Measurements from ENCODE around the gene MB21D2.

Gene MB21D2

DNA sequence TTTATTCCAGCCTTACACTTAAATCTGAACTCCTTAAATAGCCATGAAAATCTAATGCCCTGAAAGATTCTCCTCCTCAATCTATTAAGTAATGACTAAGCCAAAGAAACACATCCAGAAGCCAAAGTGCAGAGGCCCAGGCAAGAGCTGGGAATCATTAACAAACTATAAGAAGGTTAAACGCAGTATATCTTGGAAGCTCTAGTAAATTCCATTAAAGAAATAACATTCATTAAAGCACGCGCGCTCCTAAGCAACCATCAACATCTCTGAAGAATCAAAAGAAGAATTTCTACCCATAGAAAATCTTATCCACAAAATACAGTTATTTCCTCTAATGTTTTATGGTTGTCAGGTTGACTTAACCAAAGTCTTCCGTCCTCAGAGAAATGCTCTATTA lies 29.5 kb downstream of the MB21D2 start:
- peak; percentile 55 for DNase-seq

DNA sequence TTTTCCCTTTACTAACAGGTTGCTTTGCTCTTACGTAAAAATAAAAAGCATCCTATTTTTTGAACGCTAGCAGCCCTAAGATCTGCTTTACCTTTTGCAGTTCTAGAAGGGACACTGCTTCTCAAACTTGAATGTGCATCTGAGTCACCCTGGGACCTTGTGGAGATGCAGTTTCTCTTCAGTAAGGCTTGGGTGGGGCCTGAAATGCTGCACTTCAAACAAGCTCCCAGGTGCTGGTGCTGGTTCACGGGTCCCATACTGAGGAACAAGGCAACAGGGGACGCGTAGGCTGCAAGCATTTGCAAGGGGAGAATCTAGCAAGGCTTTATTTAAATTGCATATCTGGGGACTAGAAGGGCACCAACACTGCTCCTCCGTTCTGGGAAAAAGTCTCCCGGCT lies 30.0 kb downstream of the MB21D2 start:
- no peak for DNase-seq

DNA sequence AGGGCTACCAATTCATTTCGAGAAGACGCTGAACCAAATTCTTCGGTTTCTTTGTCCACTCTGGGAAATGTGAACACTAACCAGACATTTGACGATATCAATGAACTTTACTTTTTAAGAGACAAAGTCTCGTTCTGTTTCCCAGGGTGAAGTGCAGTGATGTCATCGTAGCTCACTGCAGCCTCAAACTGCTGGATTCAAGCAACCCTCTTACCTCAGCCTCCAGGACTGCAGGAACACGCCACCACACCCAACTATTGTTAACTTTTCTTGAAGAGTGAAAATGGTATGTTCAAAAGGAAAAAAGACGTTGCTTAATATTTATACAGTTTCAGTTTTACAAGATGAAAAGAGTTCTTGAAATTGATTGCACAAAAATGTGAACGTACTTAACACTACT lies 30.6 kb downstream of the MB21D2 start:
- no peak for DNase-seq

DNA sequence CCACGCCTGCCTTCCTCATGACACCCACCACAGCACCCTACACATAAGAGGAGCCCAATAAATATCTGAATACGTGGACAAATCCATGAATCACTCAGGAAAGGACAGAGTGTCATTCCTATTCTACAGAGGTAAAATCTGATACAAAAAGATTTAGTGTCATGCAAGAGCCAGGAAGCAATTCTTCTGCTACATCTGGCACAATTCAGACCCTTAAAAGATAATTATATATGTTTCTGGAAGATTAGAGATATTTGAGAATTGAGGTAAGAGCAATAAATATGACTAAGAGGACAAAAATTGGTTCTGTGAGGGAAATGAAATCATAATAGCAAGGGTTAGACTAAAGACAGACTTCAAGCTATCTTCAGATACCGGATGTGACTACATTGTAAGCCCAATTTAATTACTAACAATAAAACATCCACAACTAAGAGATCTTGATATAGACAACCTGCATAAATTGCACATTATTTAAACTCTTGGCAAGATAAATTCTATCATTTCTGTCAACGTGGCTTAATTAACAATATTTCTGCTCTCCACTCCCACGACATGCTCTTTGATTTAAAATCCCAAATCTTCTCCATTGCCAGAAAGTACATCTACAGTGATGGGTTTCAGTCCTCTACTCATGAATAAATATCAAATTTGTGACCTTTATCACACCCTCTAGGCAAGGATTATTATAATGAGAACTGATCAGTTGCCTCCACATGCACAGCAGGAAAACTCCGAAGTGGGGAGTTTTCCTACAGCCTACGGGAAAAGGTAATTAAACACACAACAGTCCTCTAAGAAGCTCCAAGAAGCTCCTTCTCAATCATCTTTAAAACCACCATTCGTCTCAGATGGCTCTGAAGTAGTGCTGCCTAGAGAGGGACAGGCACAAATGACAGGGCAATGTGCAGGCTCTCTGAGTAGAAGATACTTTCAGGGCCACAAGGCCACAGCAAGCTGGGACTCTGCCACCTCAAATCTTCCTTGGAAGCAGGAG lies 32.6 kb downstream of the MB21D2 start:
- DNase-seq = peak; percentile 83

DNA sequence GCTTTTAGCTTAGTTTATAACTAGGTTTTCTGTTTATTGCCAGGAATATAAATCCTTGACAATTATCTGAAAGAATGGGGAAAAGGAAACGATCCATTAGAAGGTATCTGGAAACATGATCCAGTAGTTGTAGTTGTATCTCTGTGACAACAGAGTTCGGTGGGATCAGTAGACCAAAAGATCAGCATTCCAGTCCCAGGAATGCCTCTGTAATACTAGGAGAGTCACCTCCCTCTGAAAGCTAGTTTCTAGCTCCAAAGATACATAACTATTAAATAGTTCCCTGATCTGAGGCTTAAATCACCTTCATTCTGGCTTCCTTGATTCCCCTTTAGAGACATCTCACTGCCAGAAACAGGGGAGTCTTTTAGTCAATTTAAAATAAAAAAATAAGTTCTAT lies 34.1 kb downstream of the MB21D2 start:
- no peak for DNase-seq

DNA sequence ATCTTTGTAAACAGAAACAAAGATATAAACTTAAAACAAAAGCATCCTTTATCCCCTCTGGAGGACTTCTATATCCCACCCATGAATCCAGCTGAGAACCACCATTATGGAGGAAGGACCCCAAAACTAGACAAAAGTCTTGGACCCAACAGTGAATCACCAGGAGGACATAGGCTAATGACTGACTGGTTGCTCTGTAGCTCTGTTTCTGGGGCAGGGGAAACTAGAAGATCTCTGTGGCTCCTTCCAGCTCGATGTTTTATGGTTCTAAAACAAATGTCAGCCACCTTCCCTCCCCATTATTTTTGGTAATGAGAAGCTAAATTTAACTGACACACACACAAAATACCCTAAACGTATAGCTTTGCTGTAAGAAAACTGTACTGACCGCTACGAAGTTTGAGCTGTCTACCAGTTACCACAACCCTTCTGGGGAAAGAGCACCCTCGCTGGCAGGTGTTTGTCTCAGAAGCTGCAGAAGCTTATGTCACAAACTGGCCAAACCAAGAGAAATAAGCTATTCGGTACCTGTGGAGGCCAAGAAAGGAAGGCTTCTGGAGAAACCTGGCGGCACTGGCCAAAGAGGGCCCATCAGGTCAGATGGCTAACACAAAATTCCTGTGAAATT lies 36.4 kb downstream of the MB21D2 start:
- DNase-seq = no peak

DNA sequence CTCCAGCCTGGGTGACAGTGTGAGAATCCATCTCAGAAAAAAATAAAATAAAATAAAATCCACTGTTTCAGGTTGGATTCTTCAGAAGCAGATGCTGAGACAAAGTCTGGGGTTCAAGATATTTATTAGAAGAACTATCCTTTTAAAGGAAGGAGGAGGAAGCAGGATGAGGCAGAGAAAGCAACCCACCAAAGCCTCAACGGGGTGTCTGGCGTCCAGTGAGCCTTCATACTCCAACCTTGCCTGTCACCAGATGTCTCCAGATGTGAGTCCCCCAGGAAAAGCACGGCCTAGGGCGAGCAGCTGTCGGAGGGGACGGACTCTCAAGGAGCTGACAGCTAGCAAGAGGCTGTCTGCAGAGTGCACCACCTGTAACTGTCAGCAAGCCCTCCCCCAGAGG lies 37.3 kb downstream of the MB21D2 start:
- DNase-seq = no peak

DNA sequence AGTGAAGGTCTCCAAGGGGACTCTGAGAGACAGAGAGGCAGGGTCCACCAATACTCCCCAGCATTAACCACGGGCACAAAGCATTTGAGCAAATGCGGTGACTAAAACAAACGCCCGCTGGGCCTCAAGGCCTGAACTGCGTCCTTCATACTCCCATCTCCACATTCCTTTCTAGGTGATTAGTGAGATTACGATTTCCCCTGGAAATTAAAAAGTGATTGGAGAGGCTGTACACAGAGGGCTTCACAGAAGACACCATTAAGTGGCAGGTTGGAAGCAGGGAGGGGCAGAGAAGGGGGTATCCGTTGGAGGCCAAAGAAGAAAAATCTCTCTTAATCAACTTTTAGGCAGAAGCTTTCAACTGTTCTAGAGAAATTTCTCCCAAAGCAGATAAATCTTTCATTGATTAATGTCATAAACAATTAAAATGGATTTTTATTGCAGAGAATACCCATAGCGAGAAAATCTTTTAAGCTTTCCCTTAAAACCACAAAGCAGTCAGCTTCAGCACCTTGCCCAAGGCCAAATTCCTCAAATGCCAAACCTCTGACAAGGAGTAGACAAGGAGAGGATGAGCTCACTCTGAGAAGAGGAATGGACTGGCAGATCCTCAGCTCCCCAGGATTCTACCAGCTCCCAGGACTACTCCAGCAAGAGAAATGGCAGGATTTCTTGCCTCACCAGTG lies 38.2 kb downstream of the MB21D2 start:
- DNase-seq = peak; percentile 99

DNA sequence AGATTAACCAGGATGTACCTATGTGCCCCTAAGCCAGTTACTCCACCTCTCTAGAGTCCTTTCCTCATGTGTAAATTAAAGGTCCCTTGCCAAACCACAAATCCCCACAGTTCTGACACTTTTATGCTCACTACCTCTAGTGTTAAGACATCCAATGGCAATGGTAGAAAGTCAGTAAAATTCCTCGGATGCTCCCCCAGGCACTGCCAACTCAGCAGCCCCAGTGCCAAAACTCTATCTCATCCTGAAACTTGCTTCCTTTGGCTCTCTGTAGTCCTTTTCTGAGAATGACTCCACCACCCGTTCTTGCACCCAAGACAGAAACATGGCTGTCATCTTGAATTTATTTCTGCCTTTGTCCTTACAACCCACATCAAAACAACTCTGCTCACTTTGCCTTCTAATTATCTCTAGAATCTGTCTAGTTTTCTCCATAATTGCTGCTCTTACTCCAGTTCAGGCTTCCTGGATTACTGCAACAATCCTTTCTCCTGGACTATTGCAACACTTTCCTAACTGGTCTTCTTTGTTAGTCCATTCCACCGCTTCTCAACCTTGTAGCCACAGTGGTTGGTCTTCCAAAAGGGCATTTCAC lies 41.6 kb downstream of the MB21D2 start:
- no peak for DNase-seq

DNA sequence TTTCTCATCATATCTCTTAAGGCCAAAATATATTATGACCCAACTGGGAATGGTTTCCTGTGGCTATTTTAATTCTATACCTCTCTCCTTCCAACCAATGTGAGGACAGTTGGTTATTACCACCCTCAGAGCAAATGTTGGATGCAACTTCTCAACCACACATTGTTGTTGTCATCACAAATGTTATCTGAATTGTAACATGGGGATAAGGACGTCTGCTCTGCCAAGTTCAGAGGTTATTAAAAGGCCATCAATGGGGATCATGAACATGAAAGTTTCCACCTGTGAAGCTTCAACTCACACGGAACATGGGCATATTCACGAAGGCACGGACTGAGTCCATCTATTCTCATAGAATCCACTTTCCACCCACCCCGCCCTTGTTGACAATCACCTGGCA lies 46.8 kb downstream of the MB21D2 start:
- no peak for DNase-seq

DNA sequence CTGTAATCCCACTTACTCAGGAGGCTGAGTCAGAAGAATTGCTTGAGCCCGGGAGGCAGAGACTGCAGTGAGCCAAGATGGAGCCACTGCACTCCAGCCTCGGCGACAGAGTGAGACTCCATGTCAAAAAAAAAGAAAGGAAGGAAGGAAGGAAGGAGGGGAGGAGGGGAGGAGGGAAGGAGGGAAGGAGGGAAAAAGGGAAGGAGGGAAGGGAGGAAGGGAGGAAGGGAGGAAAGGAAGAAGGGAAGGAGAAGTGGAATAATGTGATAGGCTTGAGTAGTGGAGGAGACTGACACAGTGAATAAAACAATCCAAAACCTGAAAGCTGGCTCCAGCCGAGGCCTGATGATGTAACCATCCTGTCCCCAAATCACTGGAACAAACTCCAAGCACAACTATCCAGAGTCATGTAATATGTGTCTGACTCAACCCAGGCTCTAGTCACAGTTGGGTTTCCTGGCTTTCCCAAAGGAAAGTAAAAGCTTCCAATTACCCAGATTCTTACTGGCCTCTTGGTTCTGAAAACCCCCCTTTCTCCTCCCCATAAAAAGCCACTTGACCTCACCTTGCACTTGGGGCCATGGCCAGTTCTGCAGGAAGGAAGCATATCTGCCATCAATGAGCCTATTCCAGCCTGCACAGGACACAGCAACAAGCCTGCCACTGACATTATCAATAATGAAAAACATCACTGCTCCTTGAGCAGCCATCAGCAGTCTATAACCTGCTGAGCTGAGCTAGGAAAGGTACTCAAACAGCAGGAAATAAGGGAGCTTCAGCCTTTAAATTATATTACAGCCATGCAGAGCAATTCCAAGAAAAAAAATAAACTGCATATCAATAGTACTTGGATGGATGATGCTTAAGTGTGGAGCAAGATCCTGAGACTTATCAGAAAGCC lies 48.3 kb downstream of the MB21D2 start:
- peak; percentile 62 for DNase-seq

DNA sequence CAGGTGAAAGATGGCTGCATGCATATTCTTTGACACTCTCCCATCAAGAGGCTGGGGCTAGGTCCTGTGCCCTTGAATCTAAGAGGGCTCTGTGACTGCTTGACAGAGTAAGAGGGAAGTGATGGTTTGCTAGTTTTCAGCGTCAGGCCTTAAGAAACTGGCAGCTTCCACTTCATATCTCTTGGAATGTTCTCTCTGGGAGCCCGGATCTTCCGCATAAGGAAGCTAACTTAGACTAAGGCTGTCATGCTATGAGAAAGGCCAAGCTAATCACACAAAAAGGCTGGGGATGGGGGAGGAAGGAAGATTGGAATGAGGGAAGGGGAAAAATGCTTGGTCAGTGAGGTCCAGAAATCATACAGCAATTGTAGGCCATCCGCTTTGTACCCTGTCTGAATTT lies 50.0 kb downstream of the MB21D2 start:
- DNase-seq = peak; percentile 55

DNA sequence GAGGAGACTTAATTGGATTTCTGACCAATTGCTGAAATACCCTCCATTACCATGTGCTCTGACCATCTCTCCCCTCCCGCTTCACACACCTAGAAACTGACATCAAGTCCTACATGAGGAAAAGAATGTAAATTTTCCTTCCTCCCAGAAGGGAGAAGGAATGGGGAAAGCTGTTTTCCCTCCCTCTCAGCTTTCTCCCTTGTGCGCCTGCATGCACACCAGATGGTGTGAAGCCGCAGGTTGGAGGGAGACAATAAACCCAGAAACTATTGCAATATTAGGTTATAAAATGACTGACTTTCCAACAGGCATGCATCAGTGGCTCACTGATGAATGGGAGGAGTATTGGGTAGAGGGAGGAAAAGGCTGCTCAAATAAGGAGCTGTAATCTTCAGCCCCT lies 50.9 kb downstream of the MB21D2 start:
- no peak for DNase-seq

DNA sequence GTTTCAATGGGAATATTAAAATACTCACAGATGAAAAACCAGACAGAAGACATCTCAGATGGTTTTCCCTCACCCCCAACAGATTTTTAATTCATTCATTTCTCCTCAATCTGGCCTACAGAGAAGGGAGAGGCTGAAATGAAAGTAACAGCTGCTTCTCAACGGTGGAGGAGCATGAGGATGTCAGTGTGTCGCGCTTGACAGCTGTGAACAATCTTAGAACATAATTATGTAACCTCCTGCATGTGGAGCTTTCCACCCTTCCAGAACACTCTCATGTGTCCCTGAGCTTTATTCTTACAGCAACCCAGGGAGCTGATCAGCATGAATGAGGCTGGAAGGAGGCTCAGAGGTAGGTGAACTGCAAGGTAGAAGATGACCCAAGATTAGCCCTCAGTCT lies 52.7 kb downstream of the MB21D2 start:
- DNase-seq = no peak

DNA sequence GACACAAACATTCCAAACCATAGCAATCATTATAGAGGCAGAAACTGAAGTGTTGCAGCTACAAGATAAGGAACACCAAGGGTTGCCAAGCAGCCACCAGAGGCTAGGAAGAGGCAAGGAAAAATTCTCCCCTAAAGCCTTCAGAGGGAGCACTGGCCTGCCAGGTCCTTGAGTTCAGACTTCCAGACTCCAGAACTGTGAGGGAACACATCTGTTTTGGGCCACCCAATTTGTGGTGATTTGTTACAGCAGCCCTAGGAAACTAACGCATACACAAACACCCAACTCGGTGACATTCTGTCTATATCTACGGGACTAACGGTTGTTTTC lies 54.6 kb downstream of the MB21D2 start:
- DNase-seq = no peak

DNA sequence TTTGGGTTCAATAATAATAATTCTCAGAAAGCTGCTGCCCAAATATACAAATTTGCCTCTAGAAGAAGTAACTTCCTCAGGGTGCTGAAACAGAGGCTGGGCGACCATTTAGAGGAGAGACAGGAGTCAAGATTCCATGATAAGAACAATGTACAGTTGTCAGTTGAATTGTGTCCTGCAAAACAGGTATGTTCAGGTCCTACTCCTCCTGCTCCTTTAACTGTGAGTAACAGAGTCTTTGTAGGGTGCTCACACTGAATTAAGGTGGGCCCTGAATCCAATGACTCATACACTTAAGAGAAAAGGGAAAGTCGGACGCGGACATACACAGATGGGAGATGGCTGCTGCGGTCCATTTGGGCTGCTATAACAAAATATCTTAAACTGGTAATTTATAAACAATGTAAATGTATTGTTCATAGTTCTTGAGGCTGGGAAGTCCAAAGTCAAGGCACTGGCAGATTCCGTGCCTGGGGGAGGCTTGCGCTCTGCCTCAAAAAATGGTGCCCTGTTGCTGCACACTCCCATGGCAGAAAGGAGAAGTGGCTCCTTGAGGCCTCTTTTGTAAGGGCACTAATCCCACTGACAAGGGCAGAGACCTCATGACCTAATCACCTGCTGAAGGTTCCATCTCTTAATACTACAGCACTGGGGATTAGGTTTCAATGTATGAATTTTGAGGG lies 55.1 kb downstream of the MB21D2 start:
- DNase-seq = no peak

DNA sequence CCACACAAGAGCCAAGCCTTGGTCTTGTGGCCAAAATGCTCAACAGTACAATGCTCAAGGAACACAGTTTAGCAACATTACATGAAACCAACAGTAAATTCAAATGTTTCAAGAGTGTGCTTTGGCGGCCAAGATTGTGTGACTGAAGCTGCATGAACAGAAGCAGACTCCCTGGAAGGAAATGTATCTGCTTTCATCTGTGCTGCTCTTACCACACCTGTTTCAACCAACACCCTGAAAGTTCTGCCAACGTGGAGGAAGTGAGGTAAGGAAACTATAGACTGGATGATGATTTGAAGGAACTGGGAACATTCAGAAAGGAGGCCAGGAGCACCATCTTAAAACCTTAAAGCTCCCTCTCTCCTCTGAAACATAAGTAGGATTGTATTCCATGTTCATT lies 55.7 kb downstream of the MB21D2 start:
- DNase-seq = no peak

DNA sequence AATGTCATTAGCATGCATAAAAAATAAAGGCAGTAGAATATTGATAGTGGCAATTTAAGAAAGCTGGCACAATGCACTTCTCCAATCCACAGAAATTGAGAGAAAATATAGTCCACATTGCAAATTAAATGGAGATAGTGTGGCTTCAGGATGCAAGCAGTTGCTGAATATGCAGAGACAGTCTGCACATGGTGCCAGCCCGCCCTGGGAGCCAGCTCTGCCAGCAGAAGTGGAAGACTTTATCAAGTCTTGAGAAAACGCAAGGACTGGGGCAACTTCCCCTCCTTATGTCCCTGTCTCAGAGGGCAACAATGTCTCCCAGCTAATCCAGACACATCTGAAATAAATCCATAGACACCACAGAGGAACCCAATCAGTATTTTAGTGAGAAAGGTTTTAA lies 57.2 kb downstream of the MB21D2 start:
- no peak for DNase-seq

DNA sequence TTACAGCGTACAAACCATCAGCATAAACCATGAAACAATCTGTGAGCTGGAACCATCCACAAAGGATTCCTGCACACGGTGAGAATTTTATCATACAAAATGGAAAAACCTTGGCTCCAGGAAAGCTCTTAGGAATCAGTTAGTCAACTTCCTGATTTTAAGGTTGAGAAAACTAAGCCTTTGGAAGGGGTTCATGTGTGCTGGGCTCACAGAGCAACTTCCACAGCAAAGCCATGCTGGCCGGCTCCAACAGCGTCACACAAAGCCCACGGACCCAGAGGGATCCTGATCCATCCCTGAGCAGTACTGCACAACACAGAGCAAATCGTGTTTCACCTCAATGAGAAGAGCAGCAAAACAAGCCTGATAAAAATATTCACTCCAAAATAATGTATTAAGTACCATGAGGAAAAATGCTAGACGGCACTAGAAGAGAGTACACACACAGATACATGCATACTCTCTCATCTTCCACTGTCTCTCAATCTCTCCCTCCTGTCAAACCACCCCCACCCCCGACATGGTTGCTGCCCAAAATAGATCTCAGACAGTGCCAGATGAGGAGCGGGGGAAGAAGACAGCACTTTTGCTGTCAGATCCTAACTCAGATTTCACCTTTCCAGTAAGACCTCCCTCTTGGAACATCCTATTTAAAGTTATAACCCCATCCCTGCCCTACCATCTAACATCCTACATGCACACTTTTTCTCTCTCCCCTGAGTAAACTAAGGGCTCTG lies 58.6 kb downstream of the MB21D2 start:
- no peak for DNase-seq

DNA sequence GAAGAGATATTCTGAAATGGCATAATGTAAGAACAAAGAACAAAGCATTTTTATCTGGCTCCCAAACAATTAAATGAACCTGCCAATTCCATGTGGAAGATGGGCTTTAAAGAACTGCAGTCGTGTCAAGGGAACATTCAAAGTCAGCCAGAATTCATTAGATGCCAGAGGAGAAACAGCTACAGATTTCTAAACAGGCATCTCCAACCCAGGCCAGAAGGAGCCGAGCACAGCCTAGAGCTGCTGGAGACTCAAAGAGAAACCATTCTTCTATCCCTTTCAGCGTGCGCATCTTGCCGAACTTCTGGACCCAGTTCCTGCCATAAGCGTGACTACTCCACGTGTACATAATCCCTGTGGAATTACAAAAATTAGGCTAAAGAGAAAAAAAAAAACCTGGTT lies 60.4 kb downstream of the MB21D2 start:
- peak; percentile 47 for DNase-seq

DNA sequence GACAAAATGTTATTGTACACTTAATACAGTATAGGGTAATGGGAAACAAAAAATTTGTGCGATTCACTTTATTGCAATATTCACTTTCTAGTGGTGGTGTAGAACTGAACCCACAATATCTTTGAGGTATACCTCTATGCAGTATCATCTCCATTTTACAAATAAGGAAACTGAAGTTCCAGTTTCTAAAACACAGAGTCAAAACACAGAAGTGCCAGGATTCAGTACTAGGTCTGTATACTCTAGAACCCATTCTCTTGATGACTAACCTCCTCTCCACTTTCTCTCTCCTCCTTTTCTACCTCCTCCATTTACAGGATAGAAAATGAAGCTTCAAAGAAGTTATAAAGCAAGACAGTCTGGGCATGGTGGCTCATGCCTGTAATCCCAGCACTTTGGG lies 62.2 kb downstream of the MB21D2 start:
- no peak for DNase-seq

All from fibroblast of upper back skin (primary cell).